SK-N-SH (cell line): Measurements from ENCODE around the gene DHPS.

ENCODE experiments used
- FOSL2 ChIP-seq: IDR thresholded peaks from 2 replicates; pipeline ENCODE4 v1.4.0; 2012; ENCODE audit warnings: low read depth, mild to moderate bottlenecking, moderate library complexity, borderline replicate concordance
- SIN3A ChIP-seq: IDR thresholded peaks from 2 replicates; pipeline ENCODE4 v1.6.1; 2012; ENCODE audit warnings: low read depth, mild to moderate bottlenecking, low read length, moderate library complexity, borderline replicate concordance
- TF ChIP-seq, protein P1 (sequence below): fragments of 200-600 bp; sonication (generic); IDR thresholded peaks from 2 replicates; pipeline ENCODE4 v1.6.1; 2017; ENCODE audit warnings: antibody characterized with exemption, mild to moderate bottlenecking, moderate library complexity

DNA sequence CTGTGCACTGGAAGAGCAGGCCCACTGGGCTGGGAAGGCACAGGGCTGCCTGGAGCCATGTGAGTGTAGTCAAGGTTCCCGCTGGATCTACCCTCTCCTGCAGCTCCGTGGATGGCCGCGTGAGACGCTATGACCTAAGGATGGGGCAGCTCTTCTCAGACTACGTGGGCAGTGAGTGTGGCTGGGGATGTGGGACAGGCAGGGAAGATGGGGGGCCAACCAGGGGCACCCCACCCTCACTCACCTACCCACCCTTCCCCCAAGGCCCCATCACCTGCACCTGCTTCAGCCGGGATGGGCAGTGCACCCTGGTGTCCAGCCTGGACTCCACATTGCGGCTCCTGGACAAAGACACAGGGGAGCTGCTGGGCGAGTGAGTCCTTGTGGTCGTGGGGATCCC is 8.9 kb downstream of the DHPS start:
- TF ChIP-seq FOSL2: no peak
- TF ChIP-seq, protein P1, sequence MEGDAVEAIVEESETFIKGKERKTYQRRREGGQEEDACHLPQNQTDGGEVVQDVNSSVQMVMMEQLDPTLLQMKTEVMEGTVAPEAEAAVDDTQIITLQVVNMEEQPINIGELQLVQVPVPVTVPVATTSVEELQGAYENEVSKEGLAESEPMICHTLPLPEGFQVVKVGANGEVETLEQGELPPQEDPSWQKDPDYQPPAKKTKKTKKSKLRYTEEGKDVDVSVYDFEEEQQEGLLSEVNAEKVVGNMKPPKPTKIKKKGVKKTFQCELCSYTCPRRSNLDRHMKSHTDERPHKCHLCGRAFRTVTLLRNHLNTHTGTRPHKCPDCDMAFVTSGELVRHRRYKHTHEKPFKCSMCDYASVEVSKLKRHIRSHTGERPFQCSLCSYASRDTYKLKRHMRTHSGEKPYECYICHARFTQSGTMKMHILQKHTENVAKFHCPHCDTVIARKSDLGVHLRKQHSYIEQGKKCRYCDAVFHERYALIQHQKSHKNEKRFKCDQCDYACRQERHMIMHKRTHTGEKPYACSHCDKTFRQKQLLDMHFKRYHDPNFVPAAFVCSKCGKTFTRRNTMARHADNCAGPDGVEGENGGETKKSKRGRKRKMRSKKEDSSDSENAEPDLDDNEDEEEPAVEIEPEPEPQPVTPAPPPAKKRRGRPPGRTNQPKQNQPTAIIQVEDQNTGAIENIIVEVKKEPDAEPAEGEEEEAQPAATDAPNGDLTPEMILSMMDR: no peak
- TF ChIP-seq SIN3A: no peak
